Panc1 (cell line): ENCODE data around the gene TANK.

Experiments
- CTCF ChIP-seq: fragments of 450-650 bp; IDR thresholded peaks from 2 replicates; pipeline ENCODE4 v1.5.1; 2017; ENCODE audit warnings: mild to moderate bottlenecking
- POLR2AphosphoS5 ChIP-seq: IDR thresholded peaks from 2 replicates; pipeline ENCODE4 v1.6.1; 2012; ENCODE audit warnings: mild to moderate bottlenecking, low read depth, low read length, moderate library complexity
- REST ChIP-seq, 2 experiments: IDR thresholded peaks; 2 replicates each; pipeline ENCODE4 v1.6.1; 2011 to 2012; ENCODE audit warnings: low read depth in 2 of 2, control low read depth in 1 of 2, low read length in 1 of 2, mild to moderate bottlenecking in 1 of 2, moderate library complexity in 1 of 2; ENCODE audit not compliant: insufficient read depth in 1 of 2
- SIN3A ChIP-seq: IDR thresholded peaks from 2 replicates; pipeline ENCODE4 v1.6.1; 2012; ENCODE audit warnings: low read depth, mild to moderate bottlenecking, low read length, moderate library complexity, borderline replicate concordance; ENCODE audit not compliant: insufficient read depth
- TCF7L2 ChIP-seq: IDR thresholded peaks from 2 replicates; pipeline ENCODE4 v1.6.1; 2011; ENCODE audit warnings: mild to moderate bottlenecking, low read depth, low read length, inconsistent platforms

- TF ChIP-seq CTCF (no peak), POLR2AphosphoS5 (no peak; the same call in 1 of the 2 replicates), SIN3A (no peak), REST (IDR thresholded peaks at IDR 0.05; ENCODE audit: insufficient read depth in 1 of 2, low read depth in 2 of 2, low read length in 1 of 2) (no peak), TCF7L2 (no peak)
Observed at GRCh38 chr2:161161074-161161706, 962 bp downstream of the TANK start.
